GM19463 (cell line): Measurements from ENCODE around the gene TNN.

Experiments used
- ATAC-seq: cut with Tn5 transposase; IDR thresholded peaks from one replicate; pipeline ENCODE4 v1.9.1; 2021; ENCODE audit warnings: mild to moderate bottlenecking, moderate library complexity; ENCODE audit not compliant: unreplicated experiment

The TNN gene

DNA sequence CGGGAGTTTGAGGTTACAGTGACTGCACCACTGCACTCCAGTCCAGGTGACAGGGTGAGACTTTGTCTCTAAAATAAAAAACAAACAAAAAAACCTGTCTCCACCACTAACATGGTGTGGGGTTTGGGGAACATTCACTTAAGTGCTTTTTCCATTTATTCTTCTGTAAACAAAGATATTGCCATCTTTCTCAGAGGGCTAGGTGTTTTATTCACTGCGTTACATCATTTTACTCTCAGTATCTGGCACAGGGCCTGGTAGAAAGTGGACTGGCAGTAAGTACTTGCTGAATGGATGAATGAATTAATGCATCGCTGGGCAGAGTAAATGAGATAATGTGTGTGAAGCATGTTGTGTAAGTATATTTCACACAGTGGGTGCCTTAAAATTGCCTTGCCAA, 104.9 kb downstream of the TNN start:
- ATAC-seq = no peak

DNA sequence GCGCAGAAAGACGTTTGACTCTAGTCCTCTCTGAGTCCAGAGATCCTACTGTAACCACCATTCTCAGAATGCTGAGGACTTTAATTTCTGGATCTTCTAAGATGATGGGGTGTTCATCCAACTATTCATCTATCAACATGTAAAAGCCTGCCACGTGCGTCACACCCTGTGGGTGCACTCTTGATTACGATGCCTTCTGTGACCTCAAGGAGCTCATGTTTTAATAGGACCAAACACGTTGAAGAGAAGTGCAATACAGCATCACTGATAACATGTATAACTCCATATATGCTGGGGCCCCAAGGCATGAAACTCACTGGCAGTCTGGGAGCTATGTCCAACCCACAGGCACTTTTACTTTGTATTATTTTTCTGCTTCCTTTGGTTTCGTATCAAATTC, 105.9 kb downstream of the TNN start:
- ATAC-seq = no peak

DNA sequence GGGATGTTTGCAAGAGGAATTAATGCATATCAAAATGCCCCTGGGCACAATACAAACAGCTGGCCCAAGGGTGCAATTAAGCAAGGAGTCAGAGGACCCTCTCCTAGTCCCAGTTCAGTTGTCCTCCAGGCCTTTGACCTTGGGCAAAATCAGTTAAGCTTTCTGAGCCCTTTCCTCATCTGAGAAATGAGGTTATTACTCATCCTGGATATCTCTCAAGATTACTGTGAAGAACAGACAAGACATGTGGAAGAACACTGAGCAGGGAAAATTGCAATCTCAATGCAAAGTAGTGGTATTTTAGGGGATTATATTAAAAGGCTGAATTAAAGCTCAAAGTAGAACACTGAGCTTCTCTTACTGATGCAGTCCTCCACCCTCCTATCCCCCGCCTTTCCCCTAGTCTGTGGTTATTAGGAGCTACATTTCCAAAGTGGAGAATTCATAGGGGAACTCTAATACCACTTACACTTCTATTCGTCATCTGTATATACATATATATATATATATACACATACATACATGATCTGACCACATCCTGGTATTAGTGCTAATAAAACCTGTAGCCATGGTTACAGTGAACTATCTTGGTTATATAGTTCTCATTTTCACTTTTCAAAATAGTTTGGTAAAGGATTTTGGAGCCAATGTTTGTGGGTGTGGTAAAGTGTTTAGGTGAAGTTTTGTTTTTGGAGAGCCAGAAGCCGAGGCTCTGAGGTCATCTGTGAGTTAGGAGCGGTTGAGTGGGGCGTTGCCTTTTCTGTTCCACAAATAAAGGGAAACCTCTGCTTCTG, 106.9 kb downstream of the TNN start:
- peak; percentile 71 for ATAC-seq

DNA sequence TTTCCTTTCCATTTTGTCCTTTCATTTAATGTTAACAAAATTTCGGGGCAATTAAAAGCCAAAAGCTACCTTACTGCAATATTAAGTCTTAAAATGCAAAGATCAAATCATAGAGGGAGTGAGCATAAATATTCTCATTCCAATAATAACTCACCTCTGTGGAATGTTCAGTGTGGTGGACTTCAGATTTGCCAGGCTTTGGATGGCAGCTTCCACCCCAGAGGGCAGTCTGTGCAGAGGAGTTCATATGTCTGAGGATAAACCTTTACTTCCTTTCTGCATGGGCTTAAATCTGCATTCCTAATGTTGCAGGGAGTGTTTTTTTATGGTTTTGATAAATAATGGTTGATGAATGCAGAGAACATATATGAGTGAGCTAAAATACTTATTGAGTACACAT, 108.6 kb downstream of the TNN start:
- no peak for ATAC-seq

DNA sequence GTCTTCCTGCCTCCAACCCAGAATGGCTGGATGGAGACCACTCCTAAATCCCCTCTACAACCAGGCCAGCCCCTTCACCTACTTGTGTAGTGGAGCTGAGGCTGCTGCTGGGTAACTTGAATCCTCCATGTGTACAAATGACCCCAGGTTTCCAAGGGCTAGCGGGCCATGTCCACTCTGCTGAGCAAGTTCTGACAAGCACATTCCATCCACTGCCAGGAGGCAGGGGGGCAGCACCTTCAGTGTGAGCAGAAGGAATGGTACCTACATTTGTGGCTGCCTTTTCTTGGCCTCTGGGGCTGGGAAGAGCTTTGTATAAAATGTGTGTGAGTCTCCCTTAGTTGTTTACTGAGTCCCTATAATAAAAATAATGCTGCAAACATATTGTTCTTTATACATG, 110.4 kb downstream of the TNN start:
- no peak for ATAC-seq

GRCh38 chr1:175178456-175178855, 110.8 kb downstream of the TNN start:
- ATAC-seq = no peak

GRCh38 chr1:175179837-175180590, 112.4 kb downstream of the TNN start:
- ATAC-seq = no peak

- ATAC-seq = no peak
These were observed 114.6 kb downstream of the TNN start for GRCh38 chr1:175182201-175182746.

- no peak for ATAC-seq
These were observed 116.0 kb downstream of the TNN start for GRCh38 chr1:175183586-175183985.

DNA sequence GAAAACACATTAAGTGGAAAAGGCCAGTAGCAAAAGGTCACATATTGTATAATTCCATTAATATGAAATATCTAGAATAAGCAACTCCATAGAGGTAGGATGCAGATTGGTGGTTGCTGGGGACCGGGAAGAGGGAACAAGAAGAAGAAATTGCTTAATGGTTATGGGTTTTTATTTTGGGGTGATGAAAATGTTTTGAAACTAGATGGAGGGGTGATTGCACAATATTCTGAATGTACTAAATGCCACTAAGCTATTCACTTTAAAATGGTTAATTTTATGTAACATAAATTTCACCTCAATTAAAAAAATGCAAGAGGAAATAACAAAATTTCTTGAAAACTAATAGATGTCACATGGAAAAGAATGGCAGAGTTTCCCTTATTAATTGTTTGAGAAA, 118.3 kb downstream of the TNN start:
- ATAC-seq = no peak

- ATAC-seq = no peak
These were observed 119.0 kb downstream of the TNN start for GRCh38 chr1:175186433-175187160.

- ATAC-seq = peak; percentile 57
These were observed 121.3 kb downstream of the TNN start for GRCh38 chr1:175188936-175189335.

DNA sequence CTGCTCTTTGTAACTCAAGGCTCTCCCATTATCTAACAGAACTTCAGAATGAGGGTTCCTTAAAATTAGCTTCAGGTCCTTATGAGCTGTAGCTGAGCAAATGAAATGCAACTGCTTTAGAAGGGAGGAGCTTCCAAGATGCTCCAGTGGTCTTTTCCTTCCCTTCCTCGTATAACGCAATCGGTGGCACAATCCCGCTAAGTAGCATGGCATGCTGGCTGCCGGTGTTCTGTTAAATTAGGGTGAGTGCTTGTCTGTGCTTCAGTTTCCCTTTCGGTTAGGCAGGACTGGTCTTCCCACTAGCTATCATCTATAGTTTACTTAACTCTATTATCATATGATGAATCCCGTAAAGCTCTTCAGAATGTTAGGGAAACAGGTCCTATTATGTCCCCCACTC, 124.0 kb downstream of the TNN start:
- ATAC-seq = no peak

DNA sequence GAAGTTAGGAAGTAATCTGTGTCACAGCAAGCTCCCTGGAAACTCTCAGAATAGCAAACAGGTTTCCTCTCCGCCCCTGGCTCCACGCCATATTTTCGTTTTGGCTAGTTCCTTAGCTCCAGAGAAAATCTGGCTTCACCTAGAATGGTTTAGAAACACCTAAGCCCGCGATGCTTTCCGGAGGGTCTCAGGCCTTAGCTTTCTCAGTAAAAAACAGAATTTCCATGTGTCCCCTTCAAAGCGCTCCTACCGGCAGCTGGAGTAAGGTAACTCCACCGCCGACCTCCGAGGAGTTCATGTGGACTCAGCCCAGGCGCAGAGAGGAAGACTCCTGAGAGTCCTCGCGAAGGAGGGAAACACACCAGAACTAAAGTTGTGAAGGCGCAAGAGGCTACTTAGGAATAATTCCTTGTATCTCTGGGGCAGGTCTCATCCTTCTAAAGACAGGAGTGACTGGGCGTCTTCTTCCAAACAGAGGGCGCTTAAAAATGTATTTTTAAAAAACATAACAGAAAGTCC, 124.5 kb downstream of the TNN start:
- no peak for ATAC-seq

DNA sequence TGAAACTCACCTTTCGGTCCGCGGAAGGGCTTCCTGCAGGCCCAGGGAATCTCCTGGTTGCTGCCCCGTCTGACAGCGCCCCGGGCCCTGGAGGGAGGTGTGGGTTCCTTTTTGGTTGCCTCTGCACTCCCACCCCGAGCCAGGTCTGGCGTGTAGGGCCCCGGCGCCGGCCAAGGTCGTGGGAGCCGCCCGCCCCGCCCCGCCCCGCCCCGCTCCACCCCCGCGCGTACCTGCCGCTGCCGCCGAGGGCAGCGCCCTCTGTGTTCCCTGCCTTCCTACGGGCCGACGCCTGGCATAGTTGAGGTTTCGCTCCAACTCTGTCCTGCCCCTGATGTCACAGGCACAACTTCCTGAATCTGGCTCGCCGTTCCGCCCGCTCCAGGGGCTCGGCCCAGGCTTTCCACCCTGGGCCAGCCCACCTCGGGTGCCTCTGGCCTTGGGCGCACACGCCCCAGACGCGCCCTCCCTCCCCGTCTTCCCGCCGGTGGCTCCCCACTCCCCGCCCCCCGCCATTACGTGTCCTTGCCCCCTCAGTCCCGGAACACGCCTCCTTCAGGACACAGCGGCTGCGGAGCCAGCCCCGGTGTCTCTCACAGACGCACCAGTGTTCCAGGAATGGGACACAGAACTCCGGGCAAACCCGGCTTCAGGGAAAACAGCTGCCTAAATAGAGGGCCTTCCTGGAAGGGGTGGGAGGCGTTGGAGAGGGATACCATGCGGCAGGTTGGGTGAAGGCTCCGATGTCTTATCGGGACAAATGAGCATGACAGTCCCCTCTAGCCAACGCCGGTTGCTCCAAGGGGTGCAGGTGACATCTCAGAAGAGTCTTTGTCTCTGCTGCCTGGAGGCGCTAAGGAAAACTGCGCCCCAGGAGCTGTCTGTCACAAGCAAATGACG, 125.2 kb downstream of the TNN start, which contains the start of gene KIAA0040:
TSS of gene KIAA0040 (minus strand) at position 147 of the 897 bp plus-strand sequence. CDS start 31,763 bp downstream, outside the sequence.
- ATAC-seq = peak; percentile 50

DNA sequence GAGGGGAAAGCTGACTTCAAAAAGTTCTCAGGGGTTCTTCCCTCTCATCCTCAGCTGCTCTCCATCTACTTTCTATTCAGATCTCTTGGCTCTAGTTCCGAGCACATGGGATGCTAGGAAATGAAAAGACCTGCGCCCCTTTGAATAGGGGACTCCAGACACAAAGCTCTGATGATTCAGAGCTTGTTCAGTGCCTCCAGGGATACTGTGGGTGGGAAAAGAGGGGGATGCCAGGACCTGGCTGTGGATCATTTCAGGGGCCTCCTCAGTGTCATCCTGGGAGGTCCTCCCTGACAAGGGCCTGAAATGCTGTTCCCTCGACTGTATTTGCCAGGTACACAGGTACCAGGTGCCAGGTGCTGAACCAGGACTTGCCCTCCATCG, 125.9 kb downstream of the TNN start:
- no peak for ATAC-seq

DNA sequence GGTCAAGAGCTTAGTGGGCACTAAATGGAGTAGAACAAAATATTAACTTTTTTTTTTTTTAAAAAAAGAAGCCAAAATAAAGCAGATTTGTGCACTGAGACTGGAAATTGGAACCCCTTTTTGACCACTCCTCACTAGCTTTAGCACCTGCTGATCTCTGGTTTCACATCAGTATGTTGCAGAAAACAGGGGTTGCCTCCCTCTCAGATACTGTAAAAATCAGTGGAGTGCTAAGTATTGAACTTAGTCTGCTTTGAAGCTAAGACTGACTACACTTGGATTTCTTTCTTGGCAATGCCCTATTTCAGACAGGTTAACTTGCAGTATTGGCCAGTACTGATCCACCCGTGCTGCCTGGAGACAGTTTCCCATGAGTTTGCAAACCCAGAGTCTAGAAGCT, 127.6 kb downstream of the TNN start:
- no peak for ATAC-seq

- no peak for ATAC-seq
These were observed 128.2 kb downstream of the TNN start for GRCh38 chr1:175195798-175196197.

DNA sequence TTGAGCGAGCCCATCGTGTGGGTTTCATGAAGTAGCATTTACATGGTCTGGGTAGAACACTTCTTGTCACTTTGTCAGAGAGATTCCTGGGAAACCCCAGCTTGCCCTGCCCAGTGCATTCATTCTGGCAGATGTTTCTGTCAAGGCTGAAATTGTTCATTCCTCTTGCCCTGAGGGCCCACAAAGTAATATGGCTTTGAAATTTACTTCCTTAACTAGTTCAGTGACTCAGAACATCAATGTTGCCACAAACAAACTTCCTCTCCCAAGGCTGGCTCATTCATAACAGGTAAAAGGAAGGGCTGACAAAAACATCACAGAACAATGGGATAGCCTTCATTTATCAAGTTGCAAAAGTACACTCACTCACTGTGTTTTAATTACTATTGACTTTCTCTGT, 129.9 kb downstream of the TNN start:
- no peak for ATAC-seq
